Prostate gland (tissue), 2 donors: ENCODE results near the gene SNAPC1. TPM values are rescaled to one million over a fixed set of nuclear protein-coding genes. Genes with fewer than 3 reads are reported as not detected.

Experiments used
- DNase-seq: peaks from one replicate; pipeline ENCODE4 v3.0.0-alpha.2; 2019; ENCODE audit warnings: low spot score
- H3K27ac ChIP-seq, 2 donors: fragments of 200-600 bp; sonication (generic); 2 replicates each; pipeline ENCODE4 v1.5.1; 2017 to 2019
- H3K27me3 ChIP-seq: fragments of 200-600 bp; sonication (generic); replicated peaks from 2 replicates; pipeline ENCODE4 v1.5.1; 2019; ENCODE audit not compliant: insufficient read depth
- H3K36me3 ChIP-seq, 2 donors: fragments of 200-600 bp; sonication (generic); 1 replicate in 1 of 2; 2 replicates in 1 of 2; pipeline versions ENCODE4 v1.5.1 to v1.8.1; 2017 to 2019
- H3K4me1 ChIP-seq: fragments of 200-600 bp; sonication (generic); replicated peaks from 2 replicates; pipeline ENCODE4 v1.5.1; 2019
- H3K4me3 ChIP-seq, 2 donors: fragments of 200-600 bp; sonication (generic); 2 replicates each; pipeline ENCODE4 v1.5.1; 2017 to 2019
- H3K9me3 ChIP-seq: fragments of 200-600 bp; sonication (generic); 2 replicates; pipeline ENCODE4 v1.5.1; 2017
- CTCF ChIP-seq, 4 experiments: fragments of 200-600 bp in 2 of 4; fragments of 450-650 bp in 2 of 4; sonication (generic) in 2 of 4; IDR thresholded peaks; 1 replicate in 3 of 4; 2 replicates in 1 of 4; pipeline ENCODE4 v1.5.1; 2016 to 2019; ENCODE audit warnings: antibody characterized with exemption in 4 of 4, mild to moderate bottlenecking in 2 of 4, moderate library complexity in 2 of 4
- POLR2A ChIP-seq: fragments of 450-650 bp; IDR thresholded peaks from one replicate; pipeline ENCODE4 v1.6.1; 2016; ENCODE audit warnings: antibody characterized with exemption, mild to moderate bottlenecking
- POLR2AphosphoS5 ChIP-seq: sonication (generic); formaldehyde crosslinking; IDR thresholded peaks from one replicate; pipeline ENCODE4 v1.6.1; 2017; ENCODE audit warnings: antibody characterized with exemption
- WGBS: methylation state at CpG from one replicate; pipeline ENCODE4 v1.1.5; 2018; 5-methylcytosine and 5-hydroxymethylcytosine counted together
- intact Hi-C: fragments of 100-400 bp; cut with DNase I; formaldehyde crosslinking; loops from one replicate; pipeline ENCODE4 v1.14.2; 2022
- total RNA-seq, 2 donors: library from RNA; depleted of rRNA; stranded (reverse); fragments of >200 nt; gene quantifications; one replicate each; pipeline ENCODE4 v1.1.0, GENCODE V29; 2016

SNAPC1 gene
- total RNA-seq, 2 donors from 2014 or later = 10.2 to 10.7 TPM

- Histone ChIP-seq H3K27ac (no peak overlapping the region), H3K4me3 (no peak overlapping the region), H3K27me3 (no peaks in the 10 kb centered on the region), H3K4me1 (no peaks in the 10 kb centered on the region), H3K36me3 (no peaks in the 10 kb centered on the region), H3K9me3 (no peaks in the 10 kb centered on the region)
- DNase-seq = no peak
- no peak for TF ChIP-seq CTCF (IDR thresholded peaks at IDR 0.05)
- no peak for TF ChIP-seq POLR2AphosphoS5
- no peak for TF ChIP-seq POLR2A
- intact Hi-C loops = no loop called here
- 89% methylated on average over 2 of the region's 2 CpGs for WGBS
Measured at GRCh38 chr14:61756135-61756534, 6.1 kb upstream of the SNAPC1 start.

GRCh38 chr14:61759878-61760277 is 2.3 kb upstream of the SNAPC1 start:
- WGBS = 93% methylated on average over 7 of the region's 7 CpGs
- Histone ChIP-seq H3K4me1 (no peaks in the 10 kb centered on the region), H3K36me3 (no peaks in the 10 kb centered on the region), H3K9me3 (no peaks in the 10 kb centered on the region), H3K27ac (no peak overlapping the region), H3K4me3 (no peak overlapping the region), H3K27me3 (no peaks in the 10 kb centered on the region)
- DNase-seq = no peak
- intact Hi-C loops = no loop called here
- TF ChIP-seq CTCF (IDR thresholded peaks at IDR 0.05) (no peak), POLR2A (no peak), POLR2AphosphoS5 (no peak)

- Histone ChIP-seq H3K36me3 (no peaks in the 10 kb centered on the region), H3K27ac (peak overlapping the region; percentile 86 to 90), H3K9me3 (no peaks in the 10 kb centered on the region), H3K27me3 (no peaks in the 10 kb centered on the region), H3K4me1 (peaks cover 3% of the 10 kb centered on the region), H3K4me3 (peak overlapping the region; percentile 49 to 66)
- no peak for TF ChIP-seq POLR2A
- no peak for TF ChIP-seq CTCF (IDR thresholded peaks at IDR 0.05)
- TF ChIP-seq POLR2AphosphoS5 = no peak
- WGBS = 45% methylated on average over 5 of the region's 5 CpGs
- DNase-seq = no peak
- intact Hi-C loops = no loop called here
Measured at GRCh38 chr14:61761557-61761956, 663 bp upstream of the SNAPC1 start.

- no peak for TF ChIP-seq CTCF (IDR thresholded peaks at IDR 0.05)
- TF ChIP-seq POLR2AphosphoS5 = no peak
- TF ChIP-seq POLR2A = no peak
- intact Hi-C loops = no loop called here
- 42% methylated on average over 5 of the region's 5 CpGs for WGBS
- Histone ChIP-seq H3K9me3 (no peaks in the 10 kb centered on the region), H3K4me1 (peaks cover 5% of the 10 kb centered on the region), H3K27me3 (no peaks in the 10 kb centered on the region), H3K36me3 (no peaks in the 10 kb centered on the region), H3K27ac (peak overlapping the region; percentile 86 to 90), H3K4me3 (peak overlapping the region in 1 of 2 donors; percentile 4)
- DNase-seq = no peak
Measured at GRCh38 chr14:61764342-61765122, 2.3 kb downstream of the SNAPC1 start.
